GM19328 (cell line): ENCODE data around the gene TIMMDC1.

Experiments
- ATAC-seq: cut with Tn5 transposase; IDR thresholded peaks from one replicate; pipeline ENCODE4 v1.9.1; 2021; ENCODE audit warnings: mild to moderate bottlenecking, moderate library complexity; ENCODE audit not compliant: unreplicated experiment

TIMMDC1 gene, protein sequence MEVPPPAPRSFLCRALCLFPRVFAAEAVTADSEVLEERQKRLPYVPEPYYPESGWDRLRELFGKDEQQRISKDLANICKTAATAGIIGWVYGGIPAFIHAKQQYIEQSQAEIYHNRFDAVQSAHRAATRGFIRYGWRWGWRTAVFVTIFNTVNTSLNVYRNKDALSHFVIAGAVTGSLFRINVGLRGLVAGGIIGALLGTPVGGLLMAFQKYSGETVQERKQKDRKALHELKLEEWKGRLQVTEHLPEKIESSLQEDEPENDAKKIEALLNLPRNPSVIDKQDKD

DNA sequence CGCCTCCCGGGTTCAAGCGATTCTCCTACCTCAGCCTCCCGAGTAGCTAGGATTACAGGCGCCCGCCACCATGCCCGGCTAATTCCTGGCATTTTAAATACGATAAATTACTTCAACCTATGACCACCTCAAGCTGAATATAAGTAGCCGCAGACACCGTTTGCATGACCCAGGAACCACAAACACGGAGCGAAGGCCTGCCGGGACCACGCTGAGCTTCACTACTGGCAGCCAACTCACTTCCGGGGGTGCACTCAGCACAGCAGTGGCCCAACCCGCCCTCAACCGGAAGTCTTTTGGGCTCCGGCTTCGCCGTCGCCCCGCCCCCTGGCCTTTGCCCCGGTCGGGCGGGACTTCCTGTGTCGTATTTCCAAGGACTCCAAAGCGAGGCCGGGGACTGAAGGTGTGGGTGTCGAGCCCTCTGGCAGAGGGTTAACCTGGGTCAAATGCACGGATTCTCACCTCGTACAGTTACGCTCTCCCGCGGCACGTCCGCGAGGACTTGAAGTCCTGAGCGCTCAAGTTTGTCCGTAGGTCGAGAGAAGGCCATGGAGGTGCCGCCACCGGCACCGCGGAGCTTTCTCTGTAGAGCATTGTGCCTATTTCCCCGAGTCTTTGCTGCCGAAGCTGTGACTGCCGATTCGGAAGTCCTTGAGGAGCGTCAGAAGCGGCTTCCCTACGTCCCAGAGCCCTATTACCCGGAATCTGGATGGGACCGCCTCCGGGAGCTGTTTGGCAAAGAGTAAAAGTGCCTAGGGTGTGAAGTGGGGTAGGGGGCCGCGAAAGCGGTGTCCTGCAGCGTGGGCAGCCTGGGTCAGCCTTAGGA is at the start of gene TIMMDC1:
Gene TIMMDC1, plus strand, starts transcription at position 362 of the 826 bp plus-strand sequence. Its CDS starts 187 bp downstream, at position 549.
- ATAC-seq, result peak; percentile 99

DNA sequence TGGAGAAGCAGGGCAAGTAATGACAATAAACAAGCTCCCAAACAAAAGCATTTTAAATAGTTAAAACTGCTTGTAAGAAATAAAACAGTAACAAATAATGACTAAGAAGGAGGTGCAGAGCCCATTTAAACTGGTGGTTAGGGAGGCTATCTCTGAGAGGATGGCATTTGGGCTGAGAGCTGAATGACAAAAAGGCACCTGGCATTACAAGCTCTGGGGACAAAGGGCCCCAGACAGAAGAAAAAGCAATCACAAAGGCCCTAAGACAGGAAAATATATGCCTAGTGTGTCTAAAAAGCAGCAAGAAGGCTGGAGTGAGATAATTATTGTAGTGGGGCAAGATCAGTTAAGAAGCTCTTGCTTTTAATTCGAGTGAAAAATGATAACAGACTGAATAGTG is 44.5 kb upstream of the TIMMDC1 start:
- no peak for ATAC-seq

GRCh38 chr3:119456469-119456868 is 41.9 kb upstream of the TIMMDC1 start:
- ATAC-seq, result no peak

DNA sequence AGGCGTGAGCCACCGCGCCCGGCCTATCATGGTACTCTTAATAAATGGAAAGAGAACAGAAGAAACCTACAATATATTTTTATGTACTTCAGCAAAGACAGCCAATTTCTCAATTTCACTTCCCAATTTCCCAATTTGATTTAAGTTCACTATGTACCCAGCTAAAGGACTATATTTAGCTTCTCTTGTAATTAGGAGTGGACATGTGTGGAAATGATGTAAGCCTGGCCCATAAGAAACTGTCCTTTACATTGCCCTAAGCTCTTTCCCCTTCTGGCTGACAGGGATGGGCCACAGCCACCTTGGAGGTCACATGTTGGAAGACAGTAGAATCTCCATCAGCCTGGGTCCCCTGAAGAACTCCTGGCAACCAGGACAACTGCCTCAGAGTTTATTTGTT is 41.1 kb upstream of the TIMMDC1 start:
- ATAC-seq, result no peak

DNA sequence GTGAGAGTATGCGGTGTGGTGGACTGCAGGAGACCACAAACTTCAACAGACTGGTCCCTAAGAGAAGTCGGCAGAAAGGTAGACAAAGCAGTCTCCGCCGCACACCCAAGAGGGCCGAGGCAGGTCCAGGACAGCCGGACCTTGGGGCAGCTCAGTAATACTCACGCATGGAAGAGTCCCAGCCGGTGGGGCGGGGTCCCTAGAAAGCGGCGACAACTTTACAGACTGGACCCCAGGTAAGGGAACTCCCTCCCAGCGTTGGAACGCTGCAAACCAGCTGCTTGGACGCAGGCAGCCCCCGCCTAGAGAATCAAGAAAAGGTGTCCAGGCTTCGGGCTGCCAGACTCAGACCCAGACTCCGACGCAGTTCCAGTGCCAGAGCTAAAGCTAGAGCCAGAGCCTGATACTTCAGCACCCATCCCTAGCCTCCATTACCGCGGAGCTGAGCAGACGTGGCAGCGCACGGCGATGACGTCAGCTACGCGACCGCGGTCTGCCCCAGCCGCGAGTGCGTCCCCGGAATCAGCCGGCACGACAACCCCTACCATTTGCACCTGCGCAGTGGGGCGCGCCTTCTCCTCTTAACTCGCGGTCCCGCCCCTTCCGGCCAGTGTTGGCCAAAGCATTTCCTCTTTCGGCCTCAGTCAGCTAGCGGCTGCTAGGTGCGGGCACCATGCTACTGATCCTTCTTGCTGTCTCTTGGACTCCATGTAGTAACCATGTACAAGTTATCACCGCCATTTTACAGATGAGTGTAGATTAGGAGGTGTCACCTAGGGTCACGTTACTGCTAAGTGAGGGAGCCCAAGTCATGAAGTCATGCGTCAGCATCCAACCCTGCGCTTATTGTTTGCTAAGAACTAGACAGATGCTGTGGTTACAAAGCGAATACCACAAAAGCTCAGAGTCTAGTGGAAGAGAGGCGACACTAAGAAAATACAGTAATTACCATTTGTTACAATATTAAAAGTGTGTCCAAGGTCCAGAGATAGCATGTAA is 34.9 kb upstream of the TIMMDC1 start, which contains the start of gene TMEM39A:
Gene TMEM39A, minus strand, starts transcription at position 445 of the 999 bp plus-strand sequence. CDS start 1,541 bp downstream, outside the sequence.
- peak; percentile 86 for ATAC-seq

DNA sequence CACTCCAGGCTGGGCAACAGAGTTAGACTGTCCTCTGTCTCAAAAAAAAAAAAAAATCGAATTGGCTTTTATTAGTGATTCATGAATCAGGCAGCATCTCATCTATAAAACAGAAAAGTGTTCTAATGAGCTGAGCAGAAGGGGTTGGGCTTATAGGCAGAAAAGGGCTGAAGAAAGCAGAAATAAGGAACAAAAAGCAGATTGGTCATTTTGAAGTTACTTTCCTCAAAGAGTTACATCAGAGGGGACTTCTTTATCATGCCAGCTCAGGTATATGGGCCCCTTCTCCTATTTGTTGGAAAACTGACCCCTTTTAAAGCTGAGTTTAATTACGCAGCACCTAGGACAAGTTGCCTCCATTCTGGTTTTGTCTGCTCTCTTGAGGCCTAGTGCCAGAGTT is 30.3 kb upstream of the TIMMDC1 start:
- no peak for ATAC-seq

DNA sequence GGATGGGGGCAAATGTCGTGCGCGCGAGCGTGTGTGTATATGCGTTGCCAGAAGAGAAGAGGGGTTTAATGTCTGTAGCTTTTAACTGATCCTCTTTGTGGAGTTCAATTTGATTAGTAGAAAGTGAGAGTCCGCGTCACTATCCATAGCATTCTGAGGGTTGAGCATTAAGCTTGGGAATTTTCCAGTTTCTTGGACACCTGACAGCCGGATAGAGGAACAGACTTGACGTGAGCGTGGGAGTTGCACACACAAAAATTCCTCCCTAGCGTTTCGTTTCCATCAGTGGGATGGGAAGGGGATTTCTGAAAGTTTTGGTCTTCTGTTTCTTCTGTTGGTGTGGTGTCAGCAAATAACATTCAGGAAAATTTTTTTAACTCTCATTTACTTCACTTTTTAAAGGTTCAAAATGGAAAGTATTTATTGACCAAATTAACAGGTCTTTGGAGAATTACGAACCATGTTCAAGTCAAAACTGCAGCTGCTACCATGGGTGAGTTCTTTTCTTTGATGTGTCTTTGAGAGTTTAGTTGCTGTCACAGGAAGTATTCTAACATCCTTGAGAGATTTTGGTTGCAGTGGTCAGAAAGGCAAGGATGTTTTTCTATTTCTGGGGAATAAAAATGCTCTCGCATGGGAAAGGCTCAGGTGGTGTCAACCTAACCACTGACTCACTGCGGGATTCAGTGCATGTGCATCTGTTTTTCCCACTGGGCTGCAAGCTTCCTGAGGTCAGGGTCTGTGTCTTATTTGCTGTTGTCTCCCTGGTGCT is 28.7 kb upstream of the TIMMDC1 start:
- no peak for ATAC-seq

- no peak for ATAC-seq
Measured at GRCh38 chr3:119470866-119471265, 27.5 kb upstream of the TIMMDC1 start.

DNA sequence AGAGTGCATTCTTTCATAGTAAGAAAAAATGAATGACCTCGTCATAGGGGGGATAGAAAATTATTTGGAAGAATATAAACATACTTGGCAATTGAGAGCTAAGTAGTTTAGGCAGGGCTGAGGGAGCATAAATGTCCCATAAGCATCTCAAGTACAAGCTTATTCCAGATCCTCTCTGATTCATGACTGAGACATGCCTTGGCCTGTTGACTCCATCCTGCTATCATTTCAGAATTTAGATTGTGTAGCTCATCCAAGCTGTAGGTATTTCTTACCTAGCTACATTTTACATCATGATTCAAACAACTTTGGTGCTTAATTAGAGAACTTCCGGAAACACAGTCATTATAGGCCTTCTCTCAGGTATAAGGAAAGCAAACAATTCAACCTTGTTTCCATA is 17.3 kb upstream of the TIMMDC1 start:
- no peak for ATAC-seq

DNA sequence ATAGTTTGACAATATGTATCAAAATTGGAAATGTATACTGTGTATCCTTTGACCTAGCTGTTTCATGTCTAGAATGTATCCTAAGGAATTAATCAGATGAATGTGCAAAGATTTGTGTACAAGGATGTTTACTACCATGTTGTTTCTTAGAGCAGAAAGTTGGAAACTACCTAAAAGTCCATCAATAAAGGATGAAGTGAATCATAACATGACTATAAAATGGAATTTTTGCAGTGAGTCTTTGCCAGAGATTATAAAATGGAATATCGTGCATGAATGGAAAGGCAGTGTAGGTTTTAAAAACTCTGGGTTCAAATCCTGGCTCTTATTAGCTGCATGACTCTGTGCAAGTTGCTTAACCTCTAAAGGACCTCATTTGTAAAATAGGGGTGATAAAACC is 15.2 kb upstream of the TIMMDC1 start:
- no peak for ATAC-seq

- ATAC-seq, result no peak
Measured at GRCh38 chr3:119485563-119485962, 12.8 kb upstream of the TIMMDC1 start.

GRCh38 chr3:119490153-119490552 is 8.2 kb upstream of the TIMMDC1 start:
- no peak for ATAC-seq

DNA sequence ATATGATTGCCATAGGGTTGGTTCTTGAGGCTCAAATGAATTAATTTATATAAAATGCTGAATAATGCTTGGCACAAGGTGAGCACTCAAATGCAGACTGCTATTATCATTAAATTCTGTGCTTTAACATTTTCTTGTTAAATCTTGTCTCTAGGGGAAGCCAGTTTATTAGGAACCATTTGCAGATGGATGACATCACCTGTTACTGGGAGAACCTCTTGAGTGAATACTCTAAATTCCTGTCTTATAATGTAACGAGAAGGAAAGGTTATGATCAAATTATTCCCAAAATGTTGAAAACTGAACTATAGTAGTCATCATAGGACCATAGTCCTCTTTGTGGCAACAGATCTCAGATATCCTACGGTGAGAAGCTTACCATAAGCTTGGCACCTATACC is 6.2 kb upstream of the TIMMDC1 start:
- no peak for ATAC-seq

GRCh38 chr3:119492810-119493209 is 5.5 kb upstream of the TIMMDC1 start:
- ATAC-seq, result no peak

GRCh38 chr3:119494597-119494996 is 3.8 kb upstream of the TIMMDC1 start:
- no peak for ATAC-seq

GRCh38 chr3:119497820-119498185 is 544 bp upstream of the TIMMDC1 start:
- no peak for ATAC-seq

GRCh38 chr3:119500265-119500664 is 1.9 kb downstream of the TIMMDC1 start:
- ATAC-seq, result no peak

DNA sequence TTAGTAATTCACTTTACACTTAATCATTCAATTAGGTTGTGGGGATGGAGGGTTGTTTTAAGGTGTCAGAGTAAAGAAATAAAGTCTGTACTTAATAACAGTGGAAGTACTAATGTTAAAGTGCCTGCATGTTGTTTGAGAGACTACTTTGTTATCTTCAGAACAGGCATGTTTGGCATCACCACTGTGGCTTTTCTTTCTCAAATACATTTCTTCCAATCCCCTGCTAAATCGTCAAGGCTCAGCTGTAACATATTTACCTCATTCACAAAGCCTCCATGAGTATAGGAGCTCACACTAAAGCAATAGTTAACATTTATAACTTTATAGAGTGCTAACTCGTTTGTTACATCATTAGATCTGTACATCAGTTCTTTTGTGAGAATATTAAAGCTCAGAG is 2.6 kb downstream of the TIMMDC1 start:
- no peak for ATAC-seq

DNA sequence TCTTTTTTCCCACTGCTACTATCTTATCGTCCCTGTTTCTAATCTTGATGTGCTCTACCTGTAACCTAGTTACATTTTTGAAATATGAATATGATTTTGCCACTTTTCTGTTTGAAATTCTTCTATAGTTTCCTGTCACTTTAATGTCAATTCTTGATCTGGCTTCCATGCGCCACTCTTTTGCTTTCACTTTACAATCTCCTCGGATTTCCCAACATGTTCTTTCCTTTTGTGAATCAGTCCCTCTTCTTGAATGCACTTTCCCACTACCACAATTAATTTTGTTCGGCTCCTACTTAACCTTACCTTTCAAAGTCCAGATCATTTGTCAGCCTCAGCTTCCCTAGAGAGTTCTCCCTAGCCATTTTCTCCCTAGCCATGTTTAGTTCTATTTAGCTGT is 8.3 kb downstream of the TIMMDC1 start:
- ATAC-seq, result no peak

DNA sequence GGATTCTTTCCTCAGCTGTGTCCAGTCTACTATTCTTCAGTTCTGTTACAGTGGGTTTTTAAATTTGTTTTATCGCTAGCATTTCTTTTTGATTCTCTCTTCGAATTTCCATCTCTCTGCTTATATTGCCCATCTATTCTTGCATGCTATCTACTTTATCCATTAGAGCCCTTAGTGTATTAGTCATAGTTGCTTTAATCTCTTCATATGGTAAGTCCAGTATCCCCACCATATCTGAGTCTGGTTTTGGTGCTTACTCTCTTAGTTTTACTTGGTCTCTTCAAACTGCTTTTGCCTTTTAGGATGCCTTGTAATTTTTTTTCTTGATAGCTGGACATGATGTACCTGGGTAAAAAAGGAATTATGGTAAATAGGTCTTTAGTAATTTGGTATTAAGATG is 9.1 kb downstream of the TIMMDC1 start:
- no peak for ATAC-seq
